Measurements from ENCODE around the gene SYTL3.

SYTL3 gene

GRCh38 chr6:158737710-158738615 is 88.1 kb downstream of the SYTL3 start:
- H3K27ac ChIP-seq (replicated peaks; ENCODE audit: low read length): no peak overlapping the region
- no peak overlapping the region for H4K8ac ChIP-seq (ENCODE audit: low read depth, low read length)
- H3K4me1 ChIP-seq (ENCODE audit: control insufficient read depth in 2 of 2, insufficient read depth in 1 of 2, low read depth in 1 of 2, low read length in 2 of 2): peaks cover 0 to 3% of the 10 kb centered on the region in 2 donors
- no peak overlapping the region for H4K91ac ChIP-seq (ENCODE audit: low read depth, low read length, poor library complexity)
- no peak overlapping the region for H2BK15ac ChIP-seq (ENCODE audit: low read length)
- H2AFZ ChIP-seq (ENCODE audit: low read length): no peak overlapping the region
- WGBS, 2 donors (ENCODE audit: extremely low coverage in 2 of 2, insufficient read length in 2 of 2, insufficient replicate concordance in 1 of 2): no CpG with 5 or more reads among the region's 12 CpGs
- peaks cover 6 to 9% of the 10 kb centered on the region in 2 donors for H3K9me3 ChIP-seq (replicated peaks in 1 of 2; ENCODE audit: control insufficient read depth in 2 of 2, insufficient read depth in 1 of 2, low read depth in 1 of 2, low read length in 2 of 2)
- no peaks in the 10 kb centered on the region for H3K36me3 ChIP-seq (replicated peaks in 1 of 2; ENCODE audit: control insufficient read depth in 2 of 2, insufficient read depth in 2 of 2, low read length in 2 of 2)
- no peak overlapping the region for H2AK5ac ChIP-seq (ENCODE audit: low read depth, low read length)
- no peak for DNase-seq (ENCODE audit: low spot score)
- H3K18ac ChIP-seq (ENCODE audit: low read length): no peak overlapping the region
- no peak overlapping the region for H3K4me3 ChIP-seq (ENCODE audit: low read length in 2 of 2)
- H3K4ac ChIP-seq (ENCODE audit: low read length): no peak overlapping the region
- peak overlapping the region; percentile 23 for H3K14ac ChIP-seq (ENCODE audit: low read length)
- H3K4me2 ChIP-seq (ENCODE audit: insufficient read depth, low read length, poor library complexity, severe bottlenecking): no peak overlapping the region
- H2BK12ac ChIP-seq (ENCODE audit: low read length): peak overlapping the region; percentile 25
- H3K9ac ChIP-seq (ENCODE audit: low read depth, low read length, poor library complexity): no peak overlapping the region
- no peak overlapping the region for H3K23ac ChIP-seq (ENCODE audit: low read depth, low read length, poor library complexity)
- no peak overlapping the region for H2BK5ac ChIP-seq (ENCODE audit: low read length)
- no peak overlapping the region for H2BK120ac ChIP-seq (ENCODE audit: low read depth, low read length)
- peaks cover 0 to 4% (median 0%) of the 10 kb centered on the region in 3 experiments for H3K27me3 ChIP-seq (ENCODE audit: control insufficient read depth in 3 of 3, insufficient read depth in 3 of 3, low read depth in 1 of 3, low read length in 3 of 3)
- no peaks in the 10 kb centered on the region for H3K79me1 ChIP-seq (ENCODE audit: low read depth, low read length)

GRCh38 chr6:158739673-158740072 is 89.8 kb downstream of the SYTL3 start:
- Histone ChIP-seq H2BK12ac (ENCODE audit: low read length) (no peak overlapping the region), H3K36me3 (replicated peaks in 1 of 2; ENCODE audit: control insufficient read depth in 2 of 2, insufficient read depth in 2 of 2, low read length in 2 of 2) (no peaks in the 10 kb centered on the region), H3K9me3 (replicated peaks in 1 of 2; ENCODE audit: control insufficient read depth in 2 of 2, insufficient read depth in 1 of 2, low read depth in 1 of 2, low read length in 2 of 2) (peaks cover 3 to 5% of the 10 kb centered on the region in 2 donors), H2BK120ac (ENCODE audit: low read depth, low read length) (no peak overlapping the region), H4K8ac (ENCODE audit: low read depth, low read length) (no peak overlapping the region), H2AFZ (ENCODE audit: low read length) (no peak overlapping the region), H3K27me3 (ENCODE audit: control insufficient read depth in 3 of 3, insufficient read depth in 3 of 3, low read depth in 1 of 3, low read length in 3 of 3) (peaks cover 0 to 4% (median 0%) of the 10 kb centered on the region in 3 experiments), H3K14ac (ENCODE audit: low read length) (no peak overlapping the region), H3K9ac (ENCODE audit: low read depth, low read length, poor library complexity) (no peak overlapping the region), H3K79me1 (ENCODE audit: low read depth, low read length) (no peaks in the 10 kb centered on the region), H2BK15ac (ENCODE audit: low read length) (no peak overlapping the region), H3K4me1 (ENCODE audit: control insufficient read depth in 2 of 2, insufficient read depth in 1 of 2, low read depth in 1 of 2, low read length in 2 of 2) (peaks cover 0 to 5% of the 10 kb centered on the region in 2 donors), H3K4me3 (ENCODE audit: low read length in 2 of 2) (no peak overlapping the region), H3K27ac (replicated peaks; ENCODE audit: low read length) (no peak overlapping the region), H2BK5ac (ENCODE audit: low read length) (no peak overlapping the region), H4K91ac (ENCODE audit: low read depth, low read length, poor library complexity) (no peak overlapping the region), H3K4ac (ENCODE audit: low read length) (no peak overlapping the region), H3K4me2 (ENCODE audit: insufficient read depth, low read length, poor library complexity, severe bottlenecking) (no peak overlapping the region), H3K18ac (ENCODE audit: low read length) (no peak overlapping the region), H2AK5ac (ENCODE audit: low read depth, low read length) (no peak overlapping the region), H3K23ac (ENCODE audit: low read depth, low read length, poor library complexity) (no peak overlapping the region)
- WGBS, 2 donors (ENCODE audit: extremely low coverage in 2 of 2, insufficient read length in 2 of 2, insufficient replicate concordance in 1 of 2): no CpG with 5 or more reads among the region's 1 CpG
- no peak for DNase-seq (ENCODE audit: low spot score)

GRCh38 chr6:158743033-158743651 is 93.3 kb downstream of the SYTL3 start:
- no peaks in the 10 kb centered on the region for H3K36me3 ChIP-seq (replicated peaks in 1 of 2; ENCODE audit: control insufficient read depth in 2 of 2, insufficient read depth in 2 of 2, low read length in 2 of 2)
- H2AFZ ChIP-seq (ENCODE audit: low read length): no peak overlapping the region
- no peak overlapping the region for H3K9ac ChIP-seq (ENCODE audit: low read depth, low read length, poor library complexity)
- no peaks in the 10 kb centered on the region for H3K79me1 ChIP-seq (ENCODE audit: low read depth, low read length)
- no peak overlapping the region for H3K4me3 ChIP-seq (ENCODE audit: low read length in 2 of 2)
- no peak overlapping the region for H3K18ac ChIP-seq (ENCODE audit: low read length)
- H2BK120ac ChIP-seq (ENCODE audit: low read depth, low read length): no peak overlapping the region
- H4K91ac ChIP-seq (ENCODE audit: low read depth, low read length, poor library complexity): no peak overlapping the region
- peaks cover 3 to 5% of the 10 kb centered on the region in 2 donors for H3K9me3 ChIP-seq (replicated peaks in 1 of 2; ENCODE audit: control insufficient read depth in 2 of 2, insufficient read depth in 1 of 2, low read depth in 1 of 2, low read length in 2 of 2)
- no peak overlapping the region for H2AK5ac ChIP-seq (ENCODE audit: low read depth, low read length)
- no peak overlapping the region for H2BK5ac ChIP-seq (ENCODE audit: low read length)
- no peak for DNase-seq (ENCODE audit: low spot score)
- no CpG with 5 or more reads among the region's 6 CpGs for WGBS, 2 donors (ENCODE audit: extremely low coverage in 2 of 2, insufficient read length in 2 of 2, insufficient replicate concordance in 1 of 2)
- no peak overlapping the region for H2BK12ac ChIP-seq (ENCODE audit: low read length)
- no peak overlapping the region for H2BK15ac ChIP-seq (ENCODE audit: low read length)
- H3K14ac ChIP-seq (ENCODE audit: low read length): no peak overlapping the region
- H4K8ac ChIP-seq (ENCODE audit: low read depth, low read length): no peak overlapping the region
- H3K27me3 ChIP-seq (ENCODE audit: control insufficient read depth in 3 of 3, insufficient read depth in 3 of 3, low read depth in 1 of 3, low read length in 3 of 3): no peaks in the 10 kb centered on the region
- H3K4me2 ChIP-seq (ENCODE audit: insufficient read depth, low read length, poor library complexity, severe bottlenecking): no peak overlapping the region
- H3K4me1 ChIP-seq (ENCODE audit: control insufficient read depth in 2 of 2, insufficient read depth in 1 of 2, low read depth in 1 of 2, low read length in 2 of 2): peaks cover 0 to 5% of the 10 kb centered on the region in 2 donors
- no peak overlapping the region for H3K27ac ChIP-seq (replicated peaks; ENCODE audit: low read length)
- no peak overlapping the region for H3K23ac ChIP-seq (ENCODE audit: low read depth, low read length, poor library complexity)
- no peak overlapping the region for H3K4ac ChIP-seq (ENCODE audit: low read length)

DNA sequence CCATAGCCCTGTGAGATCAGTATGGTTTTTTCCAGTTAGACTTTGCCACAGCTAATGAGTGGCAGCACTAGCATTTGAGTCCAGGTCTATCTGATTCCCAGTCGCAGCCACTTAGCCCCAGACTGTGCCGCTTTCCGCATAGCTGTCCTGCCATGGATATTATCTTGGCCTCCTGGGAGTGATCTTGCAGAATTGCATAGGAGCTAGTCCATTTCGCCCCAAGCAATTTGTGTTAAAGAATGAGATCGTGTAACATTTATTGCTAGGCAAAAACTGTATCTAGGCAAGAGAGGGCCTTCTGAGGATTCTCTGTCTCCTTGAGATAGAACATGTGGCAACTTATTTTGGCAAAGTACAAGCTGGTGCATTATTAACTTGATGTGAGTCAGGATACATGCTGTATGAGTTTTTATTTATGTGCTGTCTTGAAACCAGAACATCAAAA is 95.2 kb downstream of the SYTL3 start:
- H3K4ac ChIP-seq (ENCODE audit: low read length): no peak overlapping the region
- H3K18ac ChIP-seq (ENCODE audit: low read length): no peak overlapping the region
- H2BK5ac ChIP-seq (ENCODE audit: low read length): no peak overlapping the region
- H3K9ac ChIP-seq (ENCODE audit: low read depth, low read length, poor library complexity): no peak overlapping the region
- no CpG with 5 or more reads among the region's 5 CpGs for WGBS, 2 donors (ENCODE audit: extremely low coverage in 2 of 2, insufficient read length in 2 of 2, insufficient replicate concordance in 1 of 2)
- no peak overlapping the region for H2BK12ac ChIP-seq (ENCODE audit: low read length)
- no peak for DNase-seq (ENCODE audit: low spot score)
- no peak overlapping the region for H3K27ac ChIP-seq (replicated peaks; ENCODE audit: low read length)
- H3K36me3 ChIP-seq (replicated peaks in 1 of 2; ENCODE audit: control insufficient read depth in 2 of 2, insufficient read depth in 2 of 2, low read length in 2 of 2): no peaks in the 10 kb centered on the region
- no peak overlapping the region for H3K4me2 ChIP-seq (ENCODE audit: insufficient read depth, low read length, poor library complexity, severe bottlenecking)
- no peaks in the 10 kb centered on the region for H3K27me3 ChIP-seq (ENCODE audit: control insufficient read depth in 3 of 3, insufficient read depth in 3 of 3, low read depth in 1 of 3, low read length in 3 of 3)
- H4K8ac ChIP-seq (ENCODE audit: low read depth, low read length): no peak overlapping the region
- H4K91ac ChIP-seq (ENCODE audit: low read depth, low read length, poor library complexity): no peak overlapping the region
- no peak overlapping the region for H2AFZ ChIP-seq (ENCODE audit: low read length)
- H3K14ac ChIP-seq (ENCODE audit: low read length): no peak overlapping the region
- no peaks in the 10 kb centered on the region for H3K9me3 ChIP-seq (replicated peaks in 1 of 2; ENCODE audit: control insufficient read depth in 2 of 2, insufficient read depth in 1 of 2, low read depth in 1 of 2, low read length in 2 of 2)
- H2BK120ac ChIP-seq (ENCODE audit: low read depth, low read length): no peak overlapping the region
- no peaks in the 10 kb centered on the region for H3K79me1 ChIP-seq (ENCODE audit: low read depth, low read length)
- no peak overlapping the region for H2BK15ac ChIP-seq (ENCODE audit: low read length)
- H2AK5ac ChIP-seq (ENCODE audit: low read depth, low read length): no peak overlapping the region
- H3K4me1 ChIP-seq (ENCODE audit: control insufficient read depth in 2 of 2, insufficient read depth in 1 of 2, low read depth in 1 of 2, low read length in 2 of 2): peaks cover 0 to 5% of the 10 kb centered on the region in 2 donors
- H3K23ac ChIP-seq (ENCODE audit: low read depth, low read length, poor library complexity): no peak overlapping the region
- no peak overlapping the region for H3K4me3 ChIP-seq (ENCODE audit: low read length in 2 of 2)

Data from neuronal stem cell (in vitro differentiated cells).